HAP-1 (cell line): ENCODE results near the gene AREL1.

Experiments used
- DNase-seq, 2 experiments: peaks; one replicate each; pipeline ENCODE4 v3.0.0-alpha.2; 2016 to 2020; ENCODE audit warnings: low spot score in 2 of 2
- H3K27me3 ChIP-seq: fragments of 250-450 bp; sonication (Bioruptor Pico); 2 replicates; pipeline ENCODE4 v1.5.1; 2020; ENCODE audit warnings: low read depth, mild to moderate bottlenecking, moderate library complexity
- H3K36me3 ChIP-seq: fragments of 250-450 bp; sonication (Bioruptor Pico); replicated peaks from 2 replicates; pipeline ENCODE4 v1.5.1; 2020; ENCODE audit warnings: mild to moderate bottlenecking
- H3K4me1 ChIP-seq: fragments of 250-450 bp; sonication (Bioruptor Pico); 2 replicates; pipeline ENCODE4 v1.5.1; 2020; ENCODE audit warnings: mild to moderate bottlenecking
- H3K4me3 ChIP-seq: fragments of 250-450 bp; sonication (Bioruptor Pico); 2 replicates; pipeline ENCODE4 v1.5.1; 2020; ENCODE audit warnings: mild to moderate bottlenecking, moderate library complexity
- H3K9me3 ChIP-seq: fragments of 250-450 bp; sonication (Bioruptor Pico); 2 replicates; pipeline ENCODE4 v1.5.1; 2020; ENCODE audit warnings: mild to moderate bottlenecking, moderate library complexity
- in situ Hi-C: fragments of 300-500 bp; cut with MboI; formaldehyde crosslinking; loops from 3 replicates; pipeline ENCODE4 v1.14.3; 2020; ENCODE audit warnings: low sequenced_read_pairs, inconsistent platforms, mixed read lengths

Gene AREL1

GRCh38 chr14:74647678-74648461 is 65.0 kb downstream of the AREL1 start:
- H3K36me3 ChIP-seq, result no peaks in the 10 kb centered on the region
- H3K4me1 ChIP-seq, result no peaks in the 10 kb centered on the region
- H3K9me3 ChIP-seq, result no peaks in the 10 kb centered on the region
- in situ Hi-C loops, result no loop called here
- peaks cover 6% of the 10 kb centered on the region; the same call in 1 of the 2 replicates for H3K27me3 ChIP-seq
- H3K4me3 ChIP-seq, result no peak overlapping the region
- peak in 1 of 2 experiments; percentile 1 for DNase-seq

- peaks cover 6% of the 10 kb centered on the region; the same call in 1 of the 2 replicates for H3K27me3 ChIP-seq
- no peaks in the 10 kb centered on the region for H3K36me3 ChIP-seq
- DNase-seq, result peak in 1 of 2 experiments; percentile 2
- no peak overlapping the region for H3K4me3 ChIP-seq
- H3K9me3 ChIP-seq, result no peaks in the 10 kb centered on the region
- in situ Hi-C loops, result no loop called here
- H3K4me1 ChIP-seq, result no peaks in the 10 kb centered on the region
Observed at GRCh38 chr14:74647061-74647677, 65.7 kb downstream of the AREL1 start.

- in situ Hi-C loops, result no loop called here
- Histone ChIP-seq H3K27me3 (peaks cover 6% of the 10 kb centered on the region; the same call in 1 of the 2 replicates), H3K9me3 (no peaks in the 10 kb centered on the region), H3K4me3 (no peak overlapping the region), H3K4me1 (no peaks in the 10 kb centered on the region), H3K36me3 (no peaks in the 10 kb centered on the region)
- DNase-seq, result no peak
Observed at GRCh38 chr14:74645756-74646470, 67.0 kb downstream of the AREL1 start.

GRCh38 chr14:74645244-74645643 is 67.6 kb downstream of the AREL1 start:
- Histone ChIP-seq H3K4me3 (no peak overlapping the region), H3K4me1 (no peaks in the 10 kb centered on the region), H3K9me3 (no peaks in the 10 kb centered on the region), H3K27me3 (peaks cover 6% of the 10 kb centered on the region; the same call in 1 of the 2 replicates), H3K36me3 (no peaks in the 10 kb centered on the region)
- in situ Hi-C loops, result no loop called here
- DNase-seq, result no peak

GRCh38 chr14:74641601-74642391 is 71.1 kb downstream of the AREL1 start:
- Histone ChIP-seq H3K36me3 (no peaks in the 10 kb centered on the region), H3K9me3 (no peaks in the 10 kb centered on the region), H3K4me3 (no peak overlapping the region), H3K27me3 (peaks cover 6% of the 10 kb centered on the region; the same call in 1 of the 2 replicates), H3K4me1 (no peaks in the 10 kb centered on the region)
- no peak for DNase-seq
- in situ Hi-C loops, result no loop called here

GRCh38 chr14:74638966-74639365 is 73.9 kb downstream of the AREL1 start:
- no peaks in the 10 kb centered on the region for H3K9me3 ChIP-seq
- H3K4me3 ChIP-seq, result no peak overlapping the region
- H3K36me3 ChIP-seq, result no peaks in the 10 kb centered on the region
- in situ Hi-C loops, result no loop called here
- H3K27me3 ChIP-seq, result peaks cover 6% of the 10 kb centered on the region; the same call in 1 of the 2 replicates
- no peak for DNase-seq
- H3K4me1 ChIP-seq, result no peaks in the 10 kb centered on the region

GRCh38 chr14:74638066-74638465 is 74.8 kb downstream of the AREL1 start:
- Histone ChIP-seq H3K27me3 (peaks cover 2% of the 10 kb centered on the region; the same call in 1 of the 2 replicates), H3K9me3 (no peaks in the 10 kb centered on the region), H3K4me1 (no peaks in the 10 kb centered on the region), H3K36me3 (no peaks in the 10 kb centered on the region), H3K4me3 (no peak overlapping the region)
- DNase-seq, result no peak
- in situ Hi-C loops, result no loop called here

- no peaks in the 10 kb centered on the region for H3K36me3 ChIP-seq
- no peaks in the 10 kb centered on the region for H3K27me3 ChIP-seq
- no peaks in the 10 kb centered on the region for H3K4me1 ChIP-seq
- DNase-seq, result no peak
- in situ Hi-C loops, result no loop called here
- no peaks in the 10 kb centered on the region for H3K9me3 ChIP-seq
- no peak overlapping the region for H3K4me3 ChIP-seq
Observed at GRCh38 chr14:74637178-74637550, 75.7 kb downstream of the AREL1 start.

GRCh38 chr14:74636424-74637177 is 76.3 kb downstream of the AREL1 start:
- no peaks in the 10 kb centered on the region for H3K9me3 ChIP-seq
- no peaks in the 10 kb centered on the region for H3K4me1 ChIP-seq
- H3K4me3 ChIP-seq, result no peak overlapping the region
- no peak for DNase-seq
- in situ Hi-C loops, result no loop called here
- H3K27me3 ChIP-seq, result no peaks in the 10 kb centered on the region
- H3K36me3 ChIP-seq, result no peaks in the 10 kb centered on the region

GRCh38 chr14:74635847-74636246 is 77.0 kb downstream of the AREL1 start:
- Histone ChIP-seq H3K9me3 (no peaks in the 10 kb centered on the region), H3K36me3 (no peaks in the 10 kb centered on the region), H3K27me3 (no peaks in the 10 kb centered on the region), H3K4me1 (no peaks in the 10 kb centered on the region), H3K4me3 (no peak overlapping the region)
- in situ Hi-C loops, result no loop called here
- no peak for DNase-seq

GRCh38 chr14:74634964-74635363 is 77.9 kb downstream of the AREL1 start:
- no peak overlapping the region for H3K4me3 ChIP-seq
- no peaks in the 10 kb centered on the region for H3K9me3 ChIP-seq
- DNase-seq, result no peak
- no peaks in the 10 kb centered on the region for H3K27me3 ChIP-seq
- H3K4me1 ChIP-seq, result no peaks in the 10 kb centered on the region
- H3K36me3 ChIP-seq, result no peaks in the 10 kb centered on the region
- in situ Hi-C loops, result no loop called here

- Histone ChIP-seq H3K4me1 (no peaks in the 10 kb centered on the region), H3K9me3 (no peaks in the 10 kb centered on the region), H3K27me3 (no peaks in the 10 kb centered on the region), H3K4me3 (no peak overlapping the region), H3K36me3 (no peaks in the 10 kb centered on the region)
- in situ Hi-C loops, result no loop called here
- no peak for DNase-seq
Observed at GRCh38 chr14:74634481-74634880, 78.4 kb downstream of the AREL1 start.
